RPMI8226 (cell line): ENCODE results near the gene ZNF516.
A peak's percentile ranks its signal among the peaks of the same experiment; 100 is the strongest.
"Not testable (repeated sequence)": the region's sequence is repeated elsewhere in the genome, so short reads cannot be mapped to it uniquely, and the experiment has no call there.

Experiments used
- DNase-seq: peaks from one replicate; pipeline ENCODE4 v3.0.0-alpha.2; 2015

The ZNF516 gene, protein sequence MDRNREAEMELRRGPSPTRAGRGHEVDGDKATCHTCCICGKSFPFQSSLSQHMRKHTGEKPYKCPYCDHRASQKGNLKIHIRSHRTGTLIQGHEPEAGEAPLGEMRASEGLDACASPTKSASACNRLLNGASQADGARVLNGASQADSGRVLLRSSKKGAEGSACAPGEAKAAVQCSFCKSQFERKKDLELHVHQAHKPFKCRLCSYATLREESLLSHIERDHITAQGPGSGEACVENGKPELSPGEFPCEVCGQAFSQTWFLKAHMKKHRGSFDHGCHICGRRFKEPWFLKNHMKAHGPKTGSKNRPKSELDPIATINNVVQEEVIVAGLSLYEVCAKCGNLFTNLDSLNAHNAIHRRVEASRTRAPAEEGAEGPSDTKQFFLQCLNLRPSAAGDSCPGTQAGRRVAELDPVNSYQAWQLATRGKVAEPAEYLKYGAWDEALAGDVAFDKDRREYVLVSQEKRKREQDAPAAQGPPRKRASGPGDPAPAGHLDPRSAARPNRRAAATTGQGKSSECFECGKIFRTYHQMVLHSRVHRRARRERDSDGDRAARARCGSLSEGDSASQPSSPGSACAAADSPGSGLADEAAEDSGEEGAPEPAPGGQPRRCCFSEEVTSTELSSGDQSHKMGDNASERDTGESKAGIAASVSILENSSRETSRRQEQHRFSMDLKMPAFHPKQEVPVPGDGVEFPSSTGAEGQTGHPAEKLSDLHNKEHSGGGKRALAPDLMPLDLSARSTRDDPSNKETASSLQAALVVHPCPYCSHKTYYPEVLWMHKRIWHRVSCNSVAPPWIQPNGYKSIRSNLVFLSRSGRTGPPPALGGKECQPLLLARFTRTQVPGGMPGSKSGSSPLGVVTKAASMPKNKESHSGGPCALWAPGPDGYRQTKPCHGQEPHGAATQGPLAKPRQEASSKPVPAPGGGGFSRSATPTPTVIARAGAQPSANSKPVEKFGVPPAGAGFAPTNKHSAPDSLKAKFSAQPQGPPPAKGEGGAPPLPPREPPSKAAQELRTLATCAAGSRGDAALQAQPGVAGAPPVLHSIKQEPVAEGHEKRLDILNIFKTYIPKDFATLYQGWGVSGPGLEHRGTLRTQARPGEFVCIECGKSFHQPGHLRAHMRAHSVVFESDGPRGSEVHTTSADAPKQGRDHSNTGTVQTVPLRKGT

DNA sequence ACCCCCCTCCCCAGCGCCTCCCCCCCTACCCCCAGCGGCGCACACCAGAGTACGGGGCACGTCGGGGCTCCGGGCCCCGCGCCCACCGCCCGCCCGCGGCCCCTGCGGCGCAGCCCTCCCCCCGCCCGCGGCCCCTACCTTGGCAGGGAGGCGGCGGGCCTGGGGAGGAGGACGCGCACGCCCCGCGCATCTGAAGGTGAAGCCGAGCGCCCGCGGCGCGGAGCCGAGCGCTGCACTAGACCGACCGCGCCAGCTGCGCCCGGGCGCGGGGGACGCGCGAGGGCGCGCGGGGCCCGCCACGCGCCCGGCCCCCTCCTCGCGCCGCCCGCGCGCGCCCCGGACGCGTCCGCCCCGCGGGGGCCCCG, at the start of gene ZNF516:
ZNF516 (minus strand) TSS at position 237 of the 365 bp plus-strand sequence. CDS start 52,188 bp downstream, outside the sequence.
- DNase-seq: peak; percentile 68

DNA sequence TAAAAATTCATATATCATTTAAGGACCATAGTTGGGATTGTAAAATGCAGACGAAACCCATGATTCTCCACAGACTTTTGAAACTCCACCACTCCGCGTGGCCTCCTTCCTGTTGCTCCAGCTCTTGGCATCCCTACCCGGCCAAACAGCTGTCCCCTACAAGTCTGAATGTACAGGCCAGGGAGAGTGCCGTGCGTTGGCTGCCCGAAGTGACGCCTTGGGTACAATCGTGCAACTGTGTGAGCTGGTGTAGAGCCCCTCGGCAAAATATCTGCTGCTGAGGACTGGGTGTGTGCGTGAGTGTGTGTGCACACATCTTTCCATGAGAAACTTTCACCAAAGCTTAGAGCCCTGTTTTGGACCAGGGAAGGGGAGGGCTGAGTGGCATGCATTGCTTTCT, 43.8 kb upstream of the ZNF516 start:
- no peak for DNase-seq

DNA sequence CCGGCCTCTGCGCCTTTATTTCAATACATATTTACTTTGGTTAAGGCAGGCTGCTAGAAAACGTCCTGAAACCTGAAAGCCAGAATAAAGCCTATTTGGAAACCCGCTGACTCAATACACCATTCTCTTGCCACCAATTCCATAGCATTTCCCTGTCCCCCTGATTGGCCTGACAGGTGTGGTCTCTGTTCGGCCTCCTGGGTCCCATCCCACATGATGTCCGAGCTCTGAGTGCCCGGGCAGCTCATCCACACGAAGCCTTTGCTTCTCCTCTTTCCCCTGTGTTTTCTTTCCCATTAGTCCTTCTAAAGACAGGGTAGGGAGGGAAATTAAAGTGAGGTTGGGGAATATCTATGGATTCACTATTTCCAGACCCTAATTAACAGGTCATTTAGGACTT, 42.6 kb upstream of the ZNF516 start:
- DNase-seq: no peak

DNA sequence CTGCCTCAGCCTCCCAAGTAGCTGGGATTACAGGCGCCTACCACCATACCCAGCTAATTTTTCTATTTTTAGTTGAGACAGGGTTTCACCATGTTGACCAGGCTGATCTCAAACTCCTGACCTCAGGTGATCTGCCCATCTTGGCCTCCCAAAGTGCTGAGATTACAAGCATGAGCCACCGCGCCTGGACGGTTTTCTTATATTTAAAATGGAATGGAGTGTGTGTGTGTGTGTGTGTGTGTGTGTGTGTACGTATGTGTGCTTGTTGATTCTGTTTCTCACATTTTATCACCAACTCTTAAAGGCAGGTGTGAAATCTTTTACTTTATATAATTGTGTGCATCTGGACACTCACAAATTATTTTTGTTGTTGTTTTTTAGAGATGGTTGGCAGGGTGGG, 41.6 kb upstream of the ZNF516 start:
- DNase-seq: not testable (repeated sequence)

DNA sequence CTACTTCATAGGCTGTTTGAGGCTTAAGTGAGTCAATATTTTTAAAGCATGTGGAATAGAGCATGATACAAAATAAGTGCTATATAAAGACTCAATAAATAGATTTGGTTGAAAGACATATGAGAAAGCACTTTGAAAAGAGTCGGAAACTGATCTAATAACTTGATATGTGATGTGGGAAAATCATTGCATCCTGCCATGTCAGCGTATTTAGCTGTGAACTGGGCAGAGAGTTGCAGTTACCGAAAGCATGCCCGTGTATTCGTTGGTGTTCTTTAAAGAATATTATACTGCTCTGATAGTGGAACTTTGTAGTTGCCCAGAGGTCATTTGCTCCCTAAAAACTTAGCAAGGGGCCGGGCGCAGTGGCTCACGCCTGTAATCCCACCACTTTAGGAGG, 37.8 kb upstream of the ZNF516 start:
- no peak for DNase-seq

DNA sequence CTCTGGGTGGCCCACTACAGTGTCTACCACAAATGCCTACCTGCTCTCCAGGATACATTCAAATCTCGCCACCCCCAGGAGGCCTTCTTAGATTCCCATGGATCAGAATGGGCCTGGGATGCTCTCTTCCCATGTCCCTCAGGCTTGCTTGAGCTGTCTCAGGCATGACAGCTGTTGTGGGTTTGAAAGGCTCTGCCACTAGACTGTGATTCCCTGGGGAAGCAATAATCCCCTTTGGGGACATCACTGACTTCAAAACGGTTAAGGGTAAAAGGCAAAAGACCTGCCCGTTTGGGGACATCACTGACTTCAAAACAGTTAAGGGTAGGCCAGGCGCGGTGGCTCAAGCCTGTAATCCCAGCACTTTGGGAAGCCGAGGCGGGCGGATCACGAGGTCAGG, 35.8 kb upstream of the ZNF516 start:
- DNase-seq: no peak

DNA sequence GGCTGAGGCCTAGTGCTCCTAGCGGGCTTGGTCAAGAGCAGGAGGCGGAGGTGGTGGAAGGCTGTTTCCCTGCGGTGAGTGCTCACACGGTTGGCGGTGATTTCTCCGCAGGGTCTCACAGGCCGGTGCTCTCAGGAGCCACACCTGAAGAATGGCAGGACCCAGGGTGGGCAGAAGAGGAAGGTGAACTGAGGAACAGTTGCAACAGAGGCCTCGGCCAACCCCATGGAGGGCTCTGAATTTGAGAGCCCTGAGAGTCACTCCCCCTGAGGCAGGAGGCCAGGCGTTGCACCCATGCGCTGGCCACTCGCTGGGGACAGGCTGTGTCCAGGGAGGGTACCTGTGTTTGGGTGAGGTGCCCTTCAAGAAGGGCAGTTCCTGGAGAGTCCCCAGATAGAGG, 35.3 kb upstream of the ZNF516 start:
- DNase-seq: no peak

DNA sequence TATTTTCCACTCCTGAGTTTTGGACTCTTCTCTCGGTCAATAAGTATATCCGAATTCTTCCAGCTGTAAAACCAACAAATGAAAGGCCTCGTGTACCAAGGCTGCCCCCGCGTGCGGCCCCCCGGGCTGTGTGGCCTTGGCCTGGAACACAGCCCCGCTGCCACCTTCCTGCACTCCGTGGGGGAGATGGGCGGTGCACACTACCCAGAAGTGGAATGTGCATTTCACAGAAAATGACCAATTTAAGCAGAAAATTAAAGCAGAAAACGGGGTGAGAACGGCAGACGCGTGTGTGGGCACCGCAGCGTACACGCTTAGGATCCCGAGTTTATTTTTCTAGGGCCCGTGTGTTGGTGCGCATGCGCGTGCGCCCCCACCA, 34.4 kb upstream of the ZNF516 start:
- DNase-seq: no peak

DNA sequence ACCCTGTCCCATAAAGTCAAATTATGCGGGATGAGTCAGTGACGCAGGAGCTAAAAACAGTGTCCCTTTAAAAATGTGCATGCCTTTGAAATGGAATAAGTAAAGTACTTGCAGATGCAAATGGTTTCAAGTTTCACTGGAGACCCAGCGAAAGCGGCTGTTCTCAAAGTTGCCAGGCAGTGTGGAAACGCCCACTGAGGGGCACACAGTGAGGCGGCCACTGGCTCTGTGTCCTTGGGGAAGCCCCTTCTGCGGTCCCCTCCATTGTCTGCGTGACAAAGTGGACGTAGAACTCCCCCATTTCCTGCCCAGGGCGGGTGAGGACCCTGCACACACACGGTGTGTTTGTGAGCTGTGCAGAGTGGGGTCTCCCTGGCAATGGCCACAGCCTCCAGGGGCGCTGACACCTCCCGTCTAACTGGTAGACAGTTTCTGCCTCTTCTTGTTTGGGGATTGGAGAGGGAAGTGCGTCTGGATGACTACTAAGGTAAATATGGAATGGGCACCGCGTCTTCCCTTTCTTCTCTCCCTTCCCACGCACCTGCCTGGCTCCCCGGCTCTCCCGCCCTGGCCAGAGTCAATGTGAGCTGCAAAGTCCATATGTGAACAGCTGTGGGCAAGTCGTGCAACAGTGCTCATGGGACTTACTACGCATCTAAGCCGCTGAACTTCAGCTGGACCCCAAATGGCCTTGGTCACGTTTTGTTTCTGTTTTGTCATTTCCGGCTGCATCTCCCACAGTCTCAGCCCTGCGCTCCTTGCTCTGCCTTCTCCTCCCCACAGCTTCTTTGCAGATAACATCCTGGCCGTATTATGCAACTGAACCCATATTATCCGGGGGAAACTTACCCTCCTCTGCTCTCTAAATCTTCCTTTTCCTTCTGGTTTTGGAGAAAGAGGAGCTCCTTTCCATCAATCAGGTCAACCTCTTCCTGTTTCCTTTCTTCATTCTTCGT, 33.7 kb upstream of the ZNF516 start:
- peak; percentile 15 for DNase-seq

DNA sequence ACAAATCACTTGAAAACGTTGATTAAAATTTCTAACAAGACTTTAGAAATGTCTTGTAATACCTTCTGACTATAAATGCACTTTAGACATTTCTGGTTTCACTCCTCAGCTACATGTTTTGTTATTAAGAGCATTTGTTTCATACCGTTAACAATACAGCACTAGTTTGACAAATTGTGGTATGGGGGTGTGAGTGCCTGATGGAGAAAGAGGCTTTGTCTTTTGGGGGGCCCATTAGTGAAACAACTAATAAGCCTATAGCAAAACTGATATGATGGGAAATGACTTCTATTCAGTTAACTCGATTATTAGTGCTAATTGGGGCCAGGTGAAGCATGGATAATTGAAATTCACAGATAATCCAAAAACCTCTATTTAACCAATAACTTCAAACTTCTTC, 30.9 kb upstream of the ZNF516 start:
- DNase-seq: no peak

DNA sequence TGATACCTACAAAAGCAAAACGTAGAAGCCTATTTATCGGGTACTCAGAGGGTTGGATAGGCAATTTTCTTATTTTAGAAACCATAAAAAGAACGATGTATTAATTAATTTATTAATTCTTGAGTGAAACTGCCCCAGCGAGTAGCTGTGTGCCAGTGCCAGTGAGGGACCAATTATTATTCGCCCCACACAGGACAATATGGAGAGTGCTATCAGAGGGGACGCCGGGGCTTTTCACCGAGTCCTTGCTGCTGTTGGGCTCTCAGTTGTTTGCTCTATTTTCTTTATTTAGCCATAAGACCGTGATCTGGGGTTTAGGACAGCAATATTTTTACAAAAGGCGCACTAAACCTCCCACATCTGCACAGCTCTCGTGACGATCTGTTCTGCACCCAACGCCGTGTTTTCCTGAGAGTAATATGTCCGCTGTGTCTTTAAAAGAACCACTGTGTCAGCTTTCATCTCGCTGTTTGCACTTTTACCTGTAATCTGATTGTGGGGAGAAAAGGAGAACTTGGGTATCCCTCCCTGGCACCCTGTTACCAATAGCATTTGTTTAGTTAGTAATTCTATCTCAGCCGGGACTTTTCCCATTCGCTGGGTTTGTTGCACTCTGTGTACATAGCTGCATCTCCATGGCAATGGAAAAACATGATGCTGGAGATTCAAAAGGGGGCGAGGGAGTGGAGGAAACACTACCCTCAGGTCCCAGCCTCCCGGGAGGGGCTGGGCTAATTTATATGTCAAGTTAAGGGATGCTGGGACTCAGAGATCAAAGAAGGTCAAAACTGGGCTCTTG, 30.1 kb upstream of the ZNF516 start:
- DNase-seq: peak; percentile 30

DNA sequence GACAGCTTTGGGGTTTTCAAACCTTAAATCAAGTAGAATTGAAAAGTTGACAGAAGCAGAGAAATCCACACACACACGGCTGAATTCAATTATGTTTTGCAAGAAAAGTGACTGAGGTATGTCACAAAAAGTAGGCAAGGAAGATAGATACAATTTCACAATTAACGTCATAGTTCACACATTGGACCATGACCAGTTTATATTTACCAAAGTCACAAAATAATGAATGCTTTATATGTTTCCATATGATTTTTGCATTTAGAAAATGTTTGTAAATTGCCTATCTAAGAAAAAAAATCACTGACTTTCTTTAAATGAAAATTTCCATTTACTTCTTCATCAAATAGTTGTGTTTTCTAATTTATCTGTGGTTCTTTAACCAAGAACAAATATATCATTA, 29.4 kb upstream of the ZNF516 start:
- no peak for DNase-seq

DNA sequence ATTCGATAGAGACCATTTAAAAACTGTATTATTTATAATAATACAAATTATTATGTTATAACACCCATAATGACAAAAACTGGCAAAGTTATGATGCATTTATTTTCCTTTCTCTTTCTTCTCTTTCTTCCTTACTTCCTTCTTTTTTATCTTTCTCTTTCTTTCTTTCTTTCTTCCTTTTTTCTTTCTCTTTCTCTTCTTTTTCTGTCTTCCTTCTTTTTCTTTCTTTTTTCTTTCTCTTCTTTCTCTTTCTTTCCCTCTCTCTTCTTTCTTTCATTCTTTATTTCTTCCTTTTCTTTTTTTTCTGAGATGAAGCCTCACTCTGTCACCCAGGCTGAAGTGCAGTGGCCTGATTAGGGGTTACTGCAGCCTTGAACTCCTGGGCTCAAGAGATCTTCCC, 27.5 kb upstream of the ZNF516 start:
- no peak for DNase-seq

DNA sequence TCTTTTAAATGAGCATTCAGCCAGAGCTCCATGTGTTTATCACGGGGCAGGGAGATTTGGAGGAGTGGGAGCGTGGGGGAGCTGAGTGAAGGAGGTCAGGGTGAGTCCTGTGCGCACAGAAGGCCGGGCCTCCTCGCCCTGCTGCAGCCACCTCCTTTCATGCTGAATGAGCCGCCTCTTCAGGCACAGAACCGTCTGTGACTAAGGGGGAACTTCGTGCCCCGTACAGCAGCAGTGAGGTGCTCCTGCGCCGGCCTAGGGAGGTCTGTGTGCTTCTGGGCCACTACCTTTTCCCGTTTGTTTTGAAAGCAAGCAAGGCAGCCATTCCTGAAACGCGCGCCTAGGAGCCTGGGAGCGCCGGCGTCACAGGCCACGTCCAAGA, 27.1 kb upstream of the ZNF516 start:
- DNase-seq: no peak

DNA sequence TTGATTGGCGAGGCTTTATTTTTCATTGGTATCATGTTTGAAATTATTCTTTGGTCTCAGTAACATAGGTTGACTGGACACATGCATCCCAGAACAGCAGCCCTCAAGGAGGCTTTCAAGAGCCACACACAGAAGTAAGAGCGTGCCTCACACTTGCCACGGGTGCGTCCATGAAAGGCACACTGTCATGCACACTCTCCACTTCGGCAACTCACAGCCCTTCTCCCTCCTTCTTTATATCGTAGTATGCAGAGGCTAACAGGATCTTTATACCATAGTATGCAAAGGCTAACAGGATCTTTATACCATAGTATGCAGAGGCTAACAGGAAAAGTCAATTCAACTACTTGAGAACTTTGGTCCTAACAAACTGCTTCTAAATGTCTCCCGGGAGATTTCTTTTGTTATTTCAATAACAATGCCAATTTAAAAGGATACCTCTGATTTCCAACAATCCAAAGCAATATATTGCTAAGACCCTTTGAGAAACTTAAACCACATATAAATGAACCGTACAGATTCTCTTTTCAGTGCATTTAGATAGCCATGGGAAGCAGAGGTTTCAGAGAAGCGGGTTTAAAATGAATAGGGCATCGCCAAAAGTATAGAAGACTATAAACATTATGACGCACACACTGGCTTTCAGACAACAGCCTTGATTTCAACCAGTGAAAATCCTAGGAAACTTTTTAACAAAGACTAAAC, 26.5 kb upstream of the ZNF516 start:
- DNase-seq: no peak

DNA sequence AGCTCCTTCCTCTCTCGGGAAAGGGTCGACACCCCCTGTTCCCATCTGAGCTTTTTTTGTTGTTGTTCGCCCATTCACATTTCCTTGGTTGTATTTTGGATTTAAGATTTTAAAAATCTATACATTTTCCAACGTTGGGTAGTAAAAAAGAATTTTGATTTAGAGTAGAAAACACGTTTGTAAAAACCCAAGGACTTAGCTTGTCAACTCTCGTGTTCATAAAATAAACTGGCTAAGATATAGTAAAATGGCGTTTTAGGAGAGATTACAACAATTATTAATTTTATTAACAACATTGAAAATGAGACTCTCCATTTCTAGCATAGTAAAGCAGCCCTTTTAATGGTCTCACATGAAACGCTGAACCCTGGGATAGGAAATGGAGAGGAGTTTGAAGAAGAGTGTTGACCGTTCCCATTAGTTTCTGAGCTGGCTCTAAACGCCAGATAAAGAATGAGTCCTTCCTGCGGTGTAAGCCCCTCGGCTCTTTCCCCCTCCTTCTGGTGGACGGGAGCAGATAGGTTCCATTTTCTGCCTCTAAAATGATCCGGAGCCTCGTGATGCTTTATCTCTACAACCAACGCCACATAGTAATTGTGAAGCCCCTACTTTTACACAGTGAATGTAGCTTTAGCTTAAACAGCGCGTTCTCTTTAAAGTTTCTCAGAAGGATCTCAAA, 24.0 kb upstream of the ZNF516 start:
- no peak for DNase-seq

DNA sequence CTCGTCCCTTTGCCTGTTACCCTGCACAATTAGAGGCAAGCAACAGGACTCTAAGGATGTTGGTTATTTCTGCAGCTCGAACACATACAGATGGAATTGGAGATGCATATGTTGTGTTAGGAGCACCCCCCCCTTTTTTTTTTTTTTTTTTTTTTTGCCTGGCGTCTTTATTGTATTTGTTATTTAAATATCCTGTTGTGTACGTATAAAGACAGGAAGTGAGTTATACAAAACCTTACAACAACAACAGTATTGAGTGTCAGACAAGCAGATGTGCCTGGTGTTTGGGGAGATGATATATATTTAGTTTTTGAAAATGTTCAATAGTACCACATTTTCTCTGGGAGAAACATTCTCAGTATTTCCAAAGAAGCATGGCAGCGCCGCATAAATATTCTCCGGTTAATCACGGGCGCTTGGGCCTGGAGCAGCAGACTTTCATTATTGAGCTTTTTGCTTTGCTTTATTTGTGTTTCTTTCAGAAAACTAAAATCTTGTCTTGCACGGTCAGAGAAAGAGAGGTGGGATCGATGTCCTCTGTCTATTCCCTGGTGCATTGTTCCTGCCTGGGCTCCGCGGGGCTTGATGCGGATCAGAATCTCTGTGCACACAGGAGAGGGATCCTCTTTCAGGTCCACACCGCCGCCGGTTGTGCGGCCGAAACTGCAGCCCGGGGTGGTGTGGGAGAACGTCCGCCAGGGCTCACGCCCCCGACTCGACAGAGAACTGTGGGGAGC, 23.2 kb upstream of the ZNF516 start:
- DNase-seq: no peak

DNA sequence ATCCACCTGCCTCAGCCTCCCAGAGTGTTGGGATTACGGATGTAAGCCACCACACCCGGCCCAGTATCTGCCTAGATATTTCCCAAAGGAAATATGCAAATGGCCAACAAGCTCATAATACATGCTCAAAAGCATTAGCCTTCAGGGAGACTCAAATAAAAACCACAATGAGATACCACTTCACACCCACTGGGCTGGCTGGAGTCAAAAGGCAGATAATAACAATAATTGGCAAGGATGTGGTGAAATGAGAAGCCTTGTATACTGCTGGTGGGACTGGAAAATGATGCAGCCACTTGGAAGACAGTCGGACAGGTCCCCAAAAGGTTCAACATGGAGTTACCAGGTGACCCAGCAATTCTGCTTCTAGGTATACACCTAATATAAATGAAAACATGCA, 20.5 kb upstream of the ZNF516 start:
- no peak for DNase-seq

DNA sequence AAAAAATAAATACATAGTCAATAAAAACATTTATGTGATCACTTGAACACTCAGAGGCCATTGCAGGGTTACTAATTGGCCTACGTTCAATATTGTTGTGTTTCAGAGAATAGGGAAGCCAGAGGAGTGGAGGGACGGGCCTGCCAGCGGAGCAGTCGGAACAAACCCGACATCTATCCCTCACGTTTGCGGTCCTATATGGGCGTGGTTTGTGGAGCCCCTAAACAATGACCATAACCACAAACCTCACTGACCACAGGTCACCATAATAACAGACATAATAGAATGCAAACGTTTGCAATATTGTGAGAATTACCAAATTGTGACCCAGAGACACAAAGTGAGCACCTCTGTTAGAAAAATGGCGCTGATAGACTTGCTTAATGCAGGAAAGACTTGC, 19.5 kb upstream of the ZNF516 start:
- no peak for DNase-seq
